Esophagus squamous epithelium (tissue), 4 donors: ENCODE measurements around the gene SNAP91.

Experiments
- POLR2A ChIP-seq, 4 donors: fragments of 450-650 bp; IDR thresholded peaks; one replicate each; pipeline ENCODE4 v1.6.1; 2017; ENCODE audit warnings: antibody characterized with exemption in 4 of 4, mild to moderate bottlenecking in 4 of 4, moderate library complexity in 3 of 4
- TF ChIP-seq, protein P1 (sequence below), 6 experiments: fragments of 450-650 bp in 4 of 6; fragments of 200-600 bp in 2 of 6; sonication (generic) in 2 of 6; IDR thresholded peaks; one replicate each; pipeline ENCODE4 v1.5.1; 2016 to 2019; ENCODE audit warnings: antibody characterized with exemption in 6 of 6, mild to moderate bottlenecking in 4 of 6, moderate library complexity in 4 of 6

DNA sequence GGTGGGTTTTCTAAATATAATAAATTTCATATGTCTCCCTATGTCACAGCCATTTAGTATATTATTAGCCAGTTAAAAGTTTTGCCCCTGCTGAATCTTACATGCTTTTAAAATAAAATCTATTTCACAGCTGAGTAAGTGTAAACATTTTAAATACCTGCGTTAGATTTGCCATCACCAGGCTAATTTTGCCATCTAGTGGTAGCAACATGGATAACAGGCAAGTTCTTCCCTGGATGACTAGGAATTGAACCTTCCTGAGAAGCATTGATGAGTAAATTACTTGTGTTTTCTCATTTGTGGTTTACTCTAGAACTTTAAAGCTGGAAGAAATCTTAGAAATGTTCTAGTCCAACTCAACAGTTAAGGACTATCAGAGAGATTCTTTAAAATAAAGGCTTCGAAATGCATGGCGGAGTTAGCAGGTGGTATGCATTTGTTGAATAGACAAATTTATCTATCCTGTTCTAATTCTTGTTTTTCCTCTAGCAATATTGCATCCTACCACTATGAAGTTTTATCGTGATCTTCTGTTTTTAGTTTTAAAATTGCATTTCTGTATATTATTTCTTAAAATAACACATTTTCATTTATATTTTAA, 193.9 kb downstream of the SNAP91 start:
- TF ChIP-seq, protein P1, sequence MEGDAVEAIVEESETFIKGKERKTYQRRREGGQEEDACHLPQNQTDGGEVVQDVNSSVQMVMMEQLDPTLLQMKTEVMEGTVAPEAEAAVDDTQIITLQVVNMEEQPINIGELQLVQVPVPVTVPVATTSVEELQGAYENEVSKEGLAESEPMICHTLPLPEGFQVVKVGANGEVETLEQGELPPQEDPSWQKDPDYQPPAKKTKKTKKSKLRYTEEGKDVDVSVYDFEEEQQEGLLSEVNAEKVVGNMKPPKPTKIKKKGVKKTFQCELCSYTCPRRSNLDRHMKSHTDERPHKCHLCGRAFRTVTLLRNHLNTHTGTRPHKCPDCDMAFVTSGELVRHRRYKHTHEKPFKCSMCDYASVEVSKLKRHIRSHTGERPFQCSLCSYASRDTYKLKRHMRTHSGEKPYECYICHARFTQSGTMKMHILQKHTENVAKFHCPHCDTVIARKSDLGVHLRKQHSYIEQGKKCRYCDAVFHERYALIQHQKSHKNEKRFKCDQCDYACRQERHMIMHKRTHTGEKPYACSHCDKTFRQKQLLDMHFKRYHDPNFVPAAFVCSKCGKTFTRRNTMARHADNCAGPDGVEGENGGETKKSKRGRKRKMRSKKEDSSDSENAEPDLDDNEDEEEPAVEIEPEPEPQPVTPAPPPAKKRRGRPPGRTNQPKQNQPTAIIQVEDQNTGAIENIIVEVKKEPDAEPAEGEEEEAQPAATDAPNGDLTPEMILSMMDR (IDR thresholded peaks at IDR 0.05): peak; percentile 25 to 85 (median 75)
- no peak for TF ChIP-seq POLR2A (IDR thresholded peaks at IDR 0.05)
